ENCODE results near the gene THEMIS2.

The THEMIS2 gene

DNA sequence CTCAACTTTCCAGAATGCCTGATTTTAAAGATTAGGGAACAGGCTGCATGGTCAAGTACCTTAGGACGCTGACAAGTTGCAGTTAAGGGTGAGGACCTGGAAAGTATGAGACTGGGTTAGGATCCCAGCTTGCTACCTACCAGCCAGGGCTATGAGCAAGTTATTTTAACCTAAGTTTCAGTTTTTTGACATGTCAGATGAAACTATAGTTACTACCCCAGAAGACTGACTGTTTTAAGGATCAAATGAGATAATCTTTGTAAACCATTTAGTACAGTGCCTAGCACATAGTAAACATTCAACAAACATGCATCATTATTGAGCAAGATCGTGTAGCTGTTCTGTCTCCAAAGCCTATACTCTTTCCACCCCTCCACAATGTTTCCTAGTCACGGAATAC, 14.4 kb downstream of the THEMIS2 start:
- no peak for DNase-seq

DNA sequence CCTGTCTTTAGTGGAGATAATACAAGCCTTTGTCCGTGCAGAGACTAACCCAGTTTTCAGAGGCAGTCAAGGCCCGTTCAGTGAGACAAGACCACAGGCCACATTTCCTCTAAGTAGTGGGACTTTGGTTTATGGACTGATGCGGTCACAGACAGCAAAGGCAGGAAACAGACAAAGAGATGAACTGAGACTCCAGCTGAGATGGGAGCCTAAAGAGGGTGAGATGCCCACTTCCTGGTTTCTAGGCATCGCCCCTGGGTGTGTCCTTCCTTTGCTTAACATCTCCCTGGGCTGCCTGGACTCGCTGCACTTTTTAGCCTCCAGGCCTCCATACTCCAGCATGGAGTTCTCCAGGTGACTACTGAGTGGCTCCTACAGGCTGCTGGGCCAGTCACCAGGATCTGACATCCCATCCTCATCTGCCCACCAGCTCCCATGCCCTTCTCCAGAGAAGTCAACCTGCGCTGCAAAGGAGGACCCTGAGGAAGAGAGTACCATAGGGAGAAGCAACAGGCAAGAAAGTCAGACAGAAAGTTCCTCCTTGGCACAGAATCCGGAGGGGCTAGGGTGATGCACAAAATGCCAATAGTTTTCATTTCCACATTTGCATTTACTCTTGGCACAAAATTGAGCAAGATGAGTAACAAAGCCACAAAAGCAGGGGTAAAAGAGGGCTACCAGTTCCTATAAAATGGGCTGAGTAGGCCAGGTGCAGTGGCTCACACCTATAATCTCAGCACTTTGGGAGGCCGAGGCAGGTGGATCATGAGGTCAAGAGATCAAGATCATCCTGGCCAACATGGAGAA, 15.1 kb downstream of the THEMIS2 start:
- no peak for DNase-seq

DNA sequence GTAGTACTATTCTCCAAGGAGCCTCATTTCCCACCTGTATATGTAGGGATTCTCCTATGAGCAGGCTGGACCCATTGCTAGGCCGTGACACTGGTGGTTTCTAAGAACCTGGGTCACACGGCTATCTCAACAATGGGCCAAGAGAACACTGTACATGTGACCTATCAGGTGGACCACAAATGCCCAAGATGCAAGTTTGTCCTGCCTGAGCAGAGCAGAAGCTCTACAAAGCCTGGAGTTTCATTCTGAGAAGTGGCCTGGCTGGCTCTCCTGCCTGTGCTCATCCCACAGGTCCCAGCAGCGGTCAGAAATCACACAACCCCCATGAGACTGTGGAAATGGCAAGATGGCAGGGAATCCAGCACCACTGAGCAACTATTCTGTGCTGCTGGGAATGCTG, 17.2 kb downstream of the THEMIS2 start:
- no peak for DNase-seq

DNA sequence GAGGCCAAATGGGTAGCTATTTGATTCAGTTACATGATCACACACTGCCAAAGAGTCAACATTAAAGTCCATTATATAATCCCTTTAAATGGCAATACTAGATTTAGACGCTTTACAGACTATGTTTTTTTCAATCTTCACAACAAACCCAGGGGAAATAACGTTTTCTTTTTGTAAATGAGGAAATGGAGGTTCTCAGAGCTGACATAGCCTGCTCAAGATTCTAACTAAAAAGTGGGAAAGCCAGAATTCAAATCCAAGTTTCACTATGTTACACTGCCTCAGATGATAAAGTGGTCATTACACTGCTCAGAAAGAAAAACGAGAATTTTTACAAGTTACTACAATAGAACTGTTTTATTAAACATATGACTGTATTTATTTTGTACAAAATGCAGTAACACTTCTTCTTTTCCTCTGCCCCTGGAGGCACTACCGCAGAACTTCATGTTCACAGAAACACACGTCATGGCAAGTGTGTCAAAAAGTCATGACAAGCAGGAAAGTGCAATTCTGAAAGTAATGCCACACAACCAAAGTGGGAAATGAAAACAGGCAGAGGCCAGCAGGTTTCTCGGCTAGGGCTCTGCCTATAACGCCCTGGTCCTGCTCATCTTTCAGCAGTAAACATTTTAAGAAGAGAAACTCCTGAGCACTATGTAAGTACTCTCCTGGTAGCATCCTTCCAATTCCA, 19.0 kb downstream of the THEMIS2 start:
- no peak for DNase-seq

DNA sequence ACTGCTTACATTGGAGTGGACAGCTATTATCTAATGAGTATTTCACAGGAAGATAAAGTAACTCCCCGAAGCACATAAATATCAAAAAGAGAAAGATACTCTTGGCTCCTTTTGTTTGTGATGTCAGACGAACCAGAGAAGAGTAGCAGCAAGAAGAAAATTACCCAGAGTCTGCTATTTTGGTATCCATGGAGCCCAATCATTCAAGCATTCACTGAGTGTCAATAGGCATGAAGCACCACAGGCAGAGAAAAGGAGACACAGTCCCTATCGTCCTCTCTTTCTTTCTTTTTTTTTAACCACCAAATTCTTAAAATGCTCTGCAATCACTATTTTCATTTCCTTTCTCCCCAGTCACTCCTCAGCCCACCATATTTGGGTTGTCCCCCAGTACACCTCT, 22.2 kb downstream of the THEMIS2 start:
- no peak for DNase-seq

DNA sequence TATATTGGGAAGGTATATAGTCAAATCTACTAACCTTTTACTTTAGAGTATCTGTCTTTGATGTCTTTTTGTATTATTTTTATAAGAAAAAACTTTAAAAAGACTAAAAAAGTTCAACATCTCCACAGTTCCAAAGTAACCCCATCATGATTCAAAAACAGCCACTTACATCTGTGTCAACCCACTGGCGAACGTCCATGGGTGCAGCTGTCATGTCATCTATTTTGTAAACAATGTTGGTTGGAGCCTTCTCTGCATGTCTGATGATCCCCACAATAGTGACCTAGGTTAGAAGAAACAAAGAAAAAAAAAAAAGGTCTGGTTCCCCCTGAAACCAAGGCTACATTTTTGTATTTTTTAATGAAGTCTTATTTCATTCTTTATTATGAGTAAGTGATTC, 34.4 kb downstream of the THEMIS2 start:
- DNase-seq = no peak

DNA sequence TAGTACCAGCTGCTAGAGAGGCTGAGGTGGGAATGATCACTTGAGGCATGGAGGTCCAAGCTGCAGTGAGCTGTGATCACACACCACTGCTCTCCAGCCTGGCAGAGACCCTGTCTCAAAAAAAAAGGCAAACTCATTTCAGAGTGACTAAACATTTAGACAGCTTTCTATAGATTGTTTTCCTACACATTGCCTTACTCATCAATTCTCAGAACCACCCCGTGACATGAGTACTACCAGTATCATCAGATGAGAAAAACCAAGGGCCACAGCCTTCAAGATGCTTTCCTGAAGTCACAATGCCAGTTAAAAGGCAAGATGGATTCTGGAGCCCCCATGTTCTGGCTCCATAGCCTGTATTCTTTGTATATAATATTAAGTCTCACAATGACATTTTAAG, 40.1 kb downstream of the THEMIS2 start:
- DNase-seq = no peak

DNA sequence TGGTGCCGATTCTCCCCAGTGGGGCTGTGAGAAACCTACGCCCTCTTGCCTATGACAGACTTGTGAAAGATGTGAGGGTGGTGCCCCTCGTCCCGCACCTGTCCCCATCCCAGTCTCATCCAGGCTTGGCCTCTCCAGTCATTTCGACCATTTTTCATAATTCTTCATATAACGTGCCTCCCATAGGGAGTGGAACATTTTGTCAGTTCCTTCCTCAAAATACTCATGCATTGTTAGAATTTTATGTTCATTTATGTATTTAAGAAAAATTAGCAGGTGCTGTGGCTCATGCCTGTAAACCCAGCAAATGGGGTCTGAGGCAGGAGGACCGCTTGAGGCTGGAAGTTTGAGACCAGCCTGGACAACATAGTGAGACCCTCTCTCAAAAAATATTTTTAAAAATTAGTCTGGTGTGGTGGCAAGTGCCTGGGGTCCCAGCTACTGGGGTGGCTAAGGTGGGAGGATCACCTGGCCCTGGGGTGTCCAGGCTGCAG, 42.8 kb downstream of the THEMIS2 start:
- DNase-seq = no peak

DNA sequence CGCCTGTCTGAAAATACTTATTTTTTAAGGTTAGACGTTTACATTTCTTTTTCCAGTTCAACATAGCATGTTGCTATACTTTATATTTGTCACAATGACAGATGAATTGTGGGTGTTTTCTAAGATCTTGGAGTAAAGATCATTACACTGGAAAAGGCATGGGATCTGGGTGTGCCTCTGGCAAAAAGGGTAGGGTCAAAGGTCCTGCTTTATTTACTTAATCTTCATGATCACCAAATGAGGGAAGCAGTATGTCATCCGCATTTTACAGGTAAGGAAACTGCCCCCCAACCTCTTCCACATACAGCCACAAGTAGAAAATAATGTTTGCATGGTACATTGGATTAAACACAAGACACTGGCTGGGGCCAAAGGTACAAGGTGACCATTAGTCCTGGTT, 49.9 kb downstream of the THEMIS2 start:
- DNase-seq = no peak

DNA sequence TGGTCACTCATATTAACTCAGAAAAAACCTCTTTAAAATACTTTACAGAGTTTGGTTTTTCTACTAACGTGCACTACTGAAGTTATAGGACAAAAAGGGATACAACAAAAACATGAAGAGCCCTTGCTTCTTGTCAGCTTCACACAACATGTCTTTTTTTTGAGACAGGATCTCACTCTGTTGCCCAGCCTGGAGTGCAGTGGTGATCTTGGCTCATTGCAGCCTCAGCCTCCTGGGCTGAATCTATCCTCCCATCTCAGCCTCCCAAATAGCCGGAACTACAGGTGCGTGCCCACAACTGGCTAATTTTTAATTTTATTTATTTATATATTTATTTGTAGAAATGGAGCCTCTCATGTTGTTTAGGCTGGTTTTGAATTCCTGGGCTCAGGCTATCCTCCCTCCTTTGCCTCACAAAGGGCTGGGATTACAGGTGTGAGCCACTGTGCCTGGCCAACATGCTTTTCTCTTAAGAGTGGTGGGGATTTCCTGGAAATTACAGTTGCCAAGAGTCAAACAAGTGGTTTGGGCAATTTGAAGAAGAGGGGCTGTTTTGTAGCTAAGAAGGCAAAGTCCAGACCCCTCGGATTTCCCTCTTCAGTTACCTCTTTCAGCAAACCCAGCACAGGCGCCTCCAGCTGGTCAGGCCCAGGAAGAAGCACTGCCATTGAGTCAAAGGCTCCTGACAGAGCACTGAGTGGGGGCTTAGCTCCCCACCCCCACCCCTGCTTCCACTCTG, 56.0 kb downstream of the THEMIS2 start:
- no peak for DNase-seq

DNA sequence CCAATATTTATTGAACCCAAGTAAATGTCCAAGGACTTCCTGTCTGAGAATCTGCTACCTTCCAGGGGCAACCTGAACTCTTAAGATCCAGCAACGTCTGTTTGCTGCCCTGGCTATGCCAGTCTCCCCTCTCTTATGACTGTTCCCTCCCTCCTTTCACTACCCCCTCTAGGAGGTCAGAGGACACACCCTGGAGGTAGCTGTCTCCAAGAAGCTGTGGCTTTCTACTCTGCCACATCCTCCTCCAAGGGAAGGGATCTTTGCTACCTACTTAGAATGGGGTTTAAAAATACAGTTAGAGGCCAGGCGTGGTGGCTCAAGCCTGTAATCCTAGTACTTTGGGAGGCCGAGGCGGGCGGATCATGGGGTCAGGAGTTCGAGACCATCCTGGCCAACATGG, 58.8 kb downstream of the THEMIS2 start:
- DNase-seq = no peak

DNA sequence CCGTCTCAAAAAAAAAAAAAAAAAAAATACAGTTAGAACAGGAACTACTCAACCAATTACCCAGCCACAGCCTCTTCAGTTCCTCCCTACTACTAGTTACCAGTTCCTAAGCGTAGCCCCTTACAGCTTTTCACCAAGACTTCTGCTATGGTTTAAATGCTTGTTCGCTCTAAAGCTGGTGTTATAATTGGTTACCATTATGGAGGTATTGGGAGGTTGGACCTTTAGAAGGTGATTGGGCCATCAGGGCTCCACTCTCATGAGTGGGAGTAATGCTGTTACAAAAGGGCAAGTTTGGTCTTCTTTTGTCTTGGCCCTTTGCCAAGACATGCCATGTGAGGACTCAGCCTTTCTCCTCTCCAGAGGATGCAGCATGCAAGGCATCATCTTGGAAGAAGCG, 59.4 kb downstream of the THEMIS2 start:
- no peak for DNase-seq

DNA sequence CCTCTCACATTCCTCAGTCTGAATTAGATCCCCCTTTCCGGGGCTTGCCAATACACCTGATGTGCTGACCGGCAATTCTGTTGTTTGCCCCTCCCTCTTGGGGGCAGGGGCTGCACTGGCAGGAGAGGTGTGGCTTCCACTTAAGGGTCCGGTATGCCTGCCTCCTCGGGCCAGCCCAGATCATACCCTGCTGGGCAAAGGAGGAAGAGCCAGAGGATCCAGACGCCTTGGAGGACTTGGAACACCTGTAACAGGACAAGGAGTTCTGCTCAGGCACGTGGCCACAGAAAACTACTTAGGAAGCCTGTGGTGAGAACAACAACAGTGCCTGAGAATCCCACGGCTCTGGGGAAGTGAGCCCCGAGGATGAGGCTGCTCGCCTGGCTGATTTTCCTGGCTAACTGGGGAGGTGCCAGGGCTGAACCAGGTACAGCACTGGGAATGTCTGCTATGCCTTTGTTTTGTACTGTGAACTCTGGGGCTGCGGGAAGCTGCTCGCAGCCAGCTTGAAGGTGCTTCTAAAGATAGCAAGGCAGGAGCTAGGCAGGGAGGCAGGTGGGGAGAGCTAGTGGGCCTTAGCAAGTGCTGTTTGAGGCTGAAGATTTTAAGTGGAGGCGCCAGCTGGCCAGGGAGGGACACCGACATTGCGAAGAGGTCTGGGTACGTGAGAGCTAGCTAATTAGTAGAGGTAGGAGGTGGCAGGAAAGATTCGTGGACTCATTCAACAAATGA, 62.6 kb downstream of the THEMIS2 start, which contains the start of gene SMPDL3B:
TSS of gene SMPDL3B (plus strand) at position 183 of the 732 bp plus-strand sequence. CDS start at position 367, 184 bp downstream.
- no peak for DNase-seq

DNA sequence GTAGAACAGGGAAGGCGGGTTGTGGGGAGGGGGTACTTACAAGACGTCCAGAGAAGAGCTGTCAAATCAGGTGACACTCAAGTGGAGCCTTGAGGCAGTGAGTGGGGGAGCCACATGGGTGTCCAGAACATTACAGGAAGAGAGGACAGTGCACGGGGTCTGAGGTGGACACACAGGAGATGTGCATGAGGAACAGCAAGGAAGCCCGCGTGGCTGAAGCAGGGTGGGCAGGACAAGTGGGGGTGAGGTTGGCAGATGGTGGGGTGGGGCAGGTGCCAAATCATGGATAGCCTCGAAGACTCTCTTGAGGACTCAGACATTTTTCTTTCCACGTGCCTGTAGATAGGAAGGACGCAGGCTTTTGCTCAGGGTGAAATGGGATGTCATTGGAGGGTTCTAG, 63.4 kb downstream of the THEMIS2 start:
- no peak for DNase-seq

Measured in T1000 (cell line).